Measurements from ENCODE around the gene SLIT3. TPM values are rescaled to one million over a fixed set of nuclear protein-coding genes. Genes with fewer than 3 reads are reported as not detected.

Gene SLIT3
- total and polyA plus RNA-seq, 9 of the 15 experiments (the other 6 are each of a cell fraction or from before 2014, with no cell fraction given): 0.01 to 0.04 TPM; not detected in 7

DNA sequence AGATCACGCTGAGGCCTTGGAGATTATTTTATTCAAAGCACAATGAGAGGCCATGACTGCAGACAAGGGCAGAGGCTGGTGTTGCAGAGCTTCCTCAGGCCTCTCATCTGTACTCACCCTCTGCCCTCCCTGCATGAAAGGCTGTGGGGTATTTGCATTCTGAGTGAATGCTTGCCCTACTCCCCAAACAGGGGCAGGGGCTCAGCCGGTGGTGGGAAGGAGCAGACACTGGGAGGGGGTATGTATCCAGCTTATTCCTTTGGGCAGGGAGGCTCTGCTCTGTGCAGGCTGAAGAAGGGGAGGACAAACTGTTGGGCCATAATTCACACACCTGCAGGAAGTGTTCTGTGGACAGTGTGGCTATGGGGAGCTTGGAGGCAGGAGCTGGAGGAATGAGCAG lies 573.4 kb downstream of the SLIT3 start (continued):
- TF ChIP-seq, protein P1, sequence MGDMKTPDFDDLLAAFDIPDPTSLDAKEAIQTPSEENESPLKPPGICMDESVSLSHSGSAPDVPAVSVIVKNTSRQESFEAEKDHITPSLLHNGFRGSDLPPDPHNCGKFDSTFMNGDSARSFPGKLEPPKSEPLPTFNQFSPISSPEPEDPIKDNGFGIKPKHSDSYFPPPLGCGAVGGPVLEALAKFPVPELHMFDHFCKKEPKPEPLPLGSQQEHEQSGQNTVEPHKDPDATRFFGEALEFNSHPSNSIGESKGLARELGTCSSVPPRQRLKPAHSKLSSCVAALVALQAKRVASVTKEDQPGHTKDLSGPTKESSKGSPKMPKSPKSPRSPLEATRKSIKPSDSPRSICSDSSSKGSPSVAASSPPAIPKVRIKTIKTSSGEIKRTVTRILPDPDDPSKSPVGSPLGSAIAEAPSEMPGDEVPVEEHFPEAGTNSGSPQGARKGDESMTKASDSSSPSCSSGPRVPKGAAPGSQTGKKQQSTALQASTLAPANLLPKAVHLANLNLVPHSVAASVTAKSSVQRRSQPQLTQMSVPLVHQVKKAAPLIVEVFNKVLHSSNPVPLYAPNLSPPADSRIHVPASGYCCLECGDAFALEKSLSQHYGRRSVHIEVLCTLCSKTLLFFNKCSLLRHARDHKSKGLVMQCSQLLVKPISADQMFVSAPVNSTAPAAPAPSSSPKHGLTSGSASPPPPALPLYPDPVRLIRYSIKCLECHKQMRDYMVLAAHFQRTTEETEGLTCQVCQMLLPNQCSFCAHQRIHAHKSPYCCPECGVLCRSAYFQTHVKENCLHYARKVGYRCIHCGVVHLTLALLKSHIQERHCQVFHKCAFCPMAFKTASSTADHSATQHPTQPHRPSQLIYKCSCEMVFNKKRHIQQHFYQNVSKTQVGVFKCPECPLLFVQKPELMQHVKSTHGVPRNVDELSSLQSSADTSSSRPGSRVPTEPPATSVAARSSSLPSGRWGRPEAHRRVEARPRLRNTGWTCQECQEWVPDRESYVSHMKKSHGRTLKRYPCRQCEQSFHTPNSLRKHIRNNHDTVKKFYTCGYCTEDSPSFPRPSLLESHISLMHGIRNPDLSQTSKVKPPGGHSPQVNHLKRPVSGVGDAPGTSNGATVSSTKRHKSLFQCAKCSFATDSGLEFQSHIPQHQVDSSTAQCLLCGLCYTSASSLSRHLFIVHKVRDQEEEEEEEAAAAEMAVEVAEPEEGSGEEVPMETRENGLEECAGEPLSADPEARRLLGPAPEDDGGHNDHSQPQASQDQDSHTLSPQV (IDR thresholded peaks at IDR 0.05): no peak
- no peak for TF ChIP-seq PHTF2 (CRISPR knock-in tag; IDR thresholded peaks at IDR 0.05)
- no peak for TF ChIP-seq ZNF778 (CRISPR knock-in tag; IDR thresholded peaks at IDR 0.05)
- TF ChIP-seq JUN (IDR thresholded peaks at IDR 0.05; ENCODE audit: borderline replicate concordance, low read depth, low read length): no peak
- TF ChIP-seq JUN (CRISPR knock-in tag; IDR thresholded peaks at IDR 0.05; ENCODE audit: borderline replicate concordance): no peak
- no peak for TF ChIP-seq HBP1 (CRISPR knock-in tag; IDR thresholded peaks at IDR 0.05)
- TF ChIP-seq BCLAF1 (IDR thresholded peaks at IDR 0.05; ENCODE audit: borderline replicate concordance in 1 of 2, control insufficient read depth in 1 of 2, low read depth in 2 of 2, low read length in 1 of 2): no peak
- no peak for TF ChIP-seq CUX1 (CRISPR knock-in tag; IDR thresholded peaks at IDR 0.05)
- TF ChIP-seq CBX3 (IDR thresholded peaks at IDR 0.05; ENCODE audit: borderline replicate concordance in 1 of 2, low read length in 2 of 2): no peak
- no peak for TF ChIP-seq ZNF165 (CRISPR knock-in tag; IDR thresholded peaks at IDR 0.05; ENCODE audit: borderline replicate concordance)
